ENCODE results near the gene TNFRSF8.

TNFRSF8 gene

DNA sequence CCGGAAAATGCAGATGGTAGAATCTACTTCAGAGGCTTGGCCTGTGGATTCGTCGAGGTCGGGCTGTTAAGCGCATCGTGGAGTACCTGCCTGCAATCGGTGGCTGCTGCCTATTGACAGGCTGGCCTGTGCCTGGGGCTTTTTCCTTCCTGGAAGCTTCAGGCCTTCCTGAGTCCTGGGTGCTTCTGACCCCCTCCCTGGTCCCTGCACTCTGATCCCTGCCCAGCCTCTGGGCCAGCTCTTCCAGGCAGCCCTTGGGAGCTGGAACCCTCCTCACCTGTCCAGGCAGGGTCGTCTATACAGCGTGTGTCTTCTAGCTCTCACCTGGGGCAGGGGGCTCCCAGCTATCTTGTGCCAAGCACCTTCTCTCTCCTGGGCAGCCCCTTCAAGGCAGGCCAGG, 63.7 kb downstream of the TNFRSF8 start:
- no peak for DNase-seq (ENCODE audit: low read depth)
- Histone ChIP-seq H3K9me3 (ENCODE audit: control insufficient read depth, low read length) (no peaks in the 10 kb centered on the region), H3K4me3 (ENCODE audit: low read length) (no peak overlapping the region), H3K4me1 (ENCODE audit: control insufficient read depth, insufficient read depth, low read length) (peaks cover 25% of the 10 kb centered on the region), H3K36me3 (ENCODE audit: control insufficient read depth, insufficient read depth, low read length, severe bottlenecking) (no peaks in the 10 kb centered on the region), H3K27me3 (replicated peaks; ENCODE audit: control insufficient read depth, insufficient read depth, low read length) (peaks cover 4% of the 10 kb centered on the region), H3K9ac (ENCODE audit: low read length) (no peak overlapping the region)

DNA sequence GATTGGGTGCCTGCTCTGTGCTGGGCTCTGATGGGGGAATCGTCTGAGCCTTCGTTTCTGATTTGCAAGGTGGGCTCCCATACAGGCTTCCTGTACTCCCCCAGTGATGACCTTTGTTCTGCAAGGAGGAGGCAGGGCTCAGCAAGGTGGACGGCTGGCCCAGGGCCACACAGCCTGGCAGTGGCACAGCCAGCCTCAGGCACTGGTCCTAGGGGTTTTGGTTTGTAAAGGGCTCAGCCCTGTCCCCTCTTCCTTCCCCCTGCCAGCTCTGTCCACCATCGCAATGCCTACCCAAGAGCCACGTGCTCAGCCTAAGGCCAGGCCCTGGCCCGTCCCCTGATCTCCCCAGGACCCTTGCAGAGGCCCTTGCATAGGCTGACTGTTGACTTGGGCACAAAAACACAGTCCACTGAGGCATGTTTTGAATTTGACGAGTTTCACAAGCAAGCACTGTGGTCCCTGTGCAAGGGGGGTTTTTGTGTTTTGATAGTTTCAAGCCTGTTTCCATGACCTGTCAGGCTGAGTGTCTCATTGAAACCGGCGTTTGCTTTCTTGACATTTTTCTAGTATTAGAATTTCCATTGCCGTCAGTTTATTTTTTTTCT, 64.2 kb downstream of the TNFRSF8 start:
- peaks cover 30% of the 10 kb centered on the region for H3K4me1 ChIP-seq (ENCODE audit: control insufficient read depth, insufficient read depth, low read length)
- DNase-seq (ENCODE audit: low read depth), result no peak
- no peaks in the 10 kb centered on the region for H3K36me3 ChIP-seq (ENCODE audit: control insufficient read depth, insufficient read depth, low read length, severe bottlenecking)
- H3K9ac ChIP-seq (ENCODE audit: low read length), result no peak overlapping the region
- H3K4me3 ChIP-seq (ENCODE audit: low read length), result no peak overlapping the region
- peaks cover 4% of the 10 kb centered on the region for H3K27me3 ChIP-seq (replicated peaks; ENCODE audit: control insufficient read depth, insufficient read depth, low read length)
- H3K9me3 ChIP-seq (ENCODE audit: control insufficient read depth, low read length), result no peaks in the 10 kb centered on the region

DNA sequence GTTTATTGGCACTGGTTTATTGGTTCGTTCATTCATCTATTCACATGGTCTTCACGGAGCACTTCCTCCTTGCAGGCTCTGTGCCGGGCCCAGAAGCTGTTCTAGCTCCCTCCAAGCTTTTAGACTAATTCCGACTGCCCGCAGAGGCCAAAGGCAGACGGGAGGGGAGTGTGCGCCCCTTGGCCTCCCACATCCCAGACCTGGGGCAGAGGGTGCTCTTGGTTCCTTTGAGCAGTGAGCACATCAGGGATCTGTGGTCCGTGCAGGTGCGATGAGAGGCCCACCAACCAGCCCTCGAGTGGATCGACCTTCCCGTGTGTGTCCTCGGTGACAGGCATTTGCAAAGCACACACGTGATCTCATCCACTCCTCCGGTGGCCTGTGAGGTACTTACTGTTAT, 65.0 kb downstream of the TNFRSF8 start:
- H3K9me3 ChIP-seq (ENCODE audit: control insufficient read depth, low read length), result no peaks in the 10 kb centered on the region
- H3K27me3 ChIP-seq (replicated peaks; ENCODE audit: control insufficient read depth, insufficient read depth, low read length), result peaks cover 4% of the 10 kb centered on the region
- H3K4me3 ChIP-seq (ENCODE audit: low read length), result no peak overlapping the region
- no peaks in the 10 kb centered on the region for H3K36me3 ChIP-seq (ENCODE audit: control insufficient read depth, insufficient read depth, low read length, severe bottlenecking)
- H3K9ac ChIP-seq (ENCODE audit: low read length), result no peak overlapping the region
- no peak for DNase-seq (ENCODE audit: low read depth)
- H3K4me1 ChIP-seq (ENCODE audit: control insufficient read depth, insufficient read depth, low read length), result peaks cover 39% of the 10 kb centered on the region

DNA sequence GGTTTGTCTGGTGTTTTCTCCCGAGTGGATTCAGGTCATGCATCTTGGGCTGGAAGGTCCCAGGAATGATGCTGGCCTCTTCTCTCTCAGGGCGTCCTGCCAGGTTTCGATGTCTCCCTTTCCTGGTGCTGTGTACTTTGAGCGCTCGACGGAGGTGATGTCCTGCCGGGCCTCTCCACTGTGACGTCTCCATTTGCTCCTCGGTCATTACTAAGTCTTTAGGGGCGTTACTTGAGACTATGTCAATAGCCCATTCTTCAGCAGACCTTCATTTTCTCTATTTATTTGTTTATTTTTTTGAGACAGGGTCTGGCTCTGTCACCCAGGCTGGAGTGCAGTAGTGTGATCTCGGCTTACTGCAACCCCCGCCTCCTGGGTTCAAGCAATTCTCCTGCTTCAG, 66.5 kb downstream of the TNFRSF8 start:
- no peak for DNase-seq (ENCODE audit: low read depth)
- H3K4me3 ChIP-seq (ENCODE audit: low read length), result no peak overlapping the region

DNA sequence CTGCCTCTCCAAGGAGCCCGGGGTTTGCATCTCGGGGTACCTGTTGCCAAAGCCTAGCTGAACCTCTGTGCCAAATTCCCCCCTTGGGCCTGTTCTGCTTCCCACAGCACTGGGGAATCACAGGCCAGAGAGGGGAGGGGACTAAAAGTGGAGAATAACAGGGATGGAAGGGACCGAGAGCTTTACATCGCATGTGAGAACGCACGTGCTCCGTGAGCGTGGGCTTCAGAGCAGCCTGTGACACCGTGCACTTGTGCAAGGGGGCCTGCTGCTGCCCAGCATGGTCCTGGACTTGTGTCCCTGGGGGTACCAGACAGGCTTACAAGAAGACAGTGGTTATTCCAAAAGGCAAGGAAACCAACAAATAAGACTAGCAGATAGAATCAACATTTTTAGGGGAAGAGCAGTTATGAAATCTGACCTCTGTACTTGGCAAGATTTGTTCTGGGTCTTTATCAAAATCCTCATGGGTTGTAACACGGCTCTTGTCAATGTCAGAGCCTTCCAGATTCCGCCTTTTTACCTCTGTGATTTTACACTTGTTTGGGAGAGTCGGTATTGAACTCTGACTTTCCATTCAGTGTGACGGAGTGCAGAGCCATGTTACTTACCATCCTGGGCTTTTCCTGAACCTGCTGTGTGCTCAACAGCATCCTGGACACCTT, 67.5 kb downstream of the TNFRSF8 start:
- DNase-seq (ENCODE audit: low read depth), result no peak
- Histone ChIP-seq H3K27me3 (replicated peaks; ENCODE audit: control insufficient read depth, insufficient read depth, low read length) (no peaks in the 10 kb centered on the region), H3K9ac (ENCODE audit: low read length) (peak overlapping the region; percentile 46), H3K4me3 (ENCODE audit: low read length) (no peak overlapping the region), H3K36me3 (ENCODE audit: control insufficient read depth, insufficient read depth, low read length, severe bottlenecking) (no peaks in the 10 kb centered on the region), H3K9me3 (ENCODE audit: control insufficient read depth, low read length) (no peaks in the 10 kb centered on the region), H3K4me1 (ENCODE audit: control insufficient read depth, insufficient read depth, low read length) (peaks cover 35% of the 10 kb centered on the region)

More for the DNA sequence above, 66.5 kb downstream of the TNFRSF8 start:
- no peak overlapping the region for H3K9ac ChIP-seq (ENCODE audit: low read length)
- H3K9me3 ChIP-seq (ENCODE audit: control insufficient read depth, low read length), result no peaks in the 10 kb centered on the region
- H3K27me3 ChIP-seq (replicated peaks; ENCODE audit: control insufficient read depth, insufficient read depth, low read length), result no peaks in the 10 kb centered on the region
- H3K36me3 ChIP-seq (ENCODE audit: control insufficient read depth, insufficient read depth, low read length, severe bottlenecking), result no peaks in the 10 kb centered on the region
- H3K4me1 ChIP-seq (ENCODE audit: control insufficient read depth, insufficient read depth, low read length), result peaks cover 40% of the 10 kb centered on the region

DNA sequence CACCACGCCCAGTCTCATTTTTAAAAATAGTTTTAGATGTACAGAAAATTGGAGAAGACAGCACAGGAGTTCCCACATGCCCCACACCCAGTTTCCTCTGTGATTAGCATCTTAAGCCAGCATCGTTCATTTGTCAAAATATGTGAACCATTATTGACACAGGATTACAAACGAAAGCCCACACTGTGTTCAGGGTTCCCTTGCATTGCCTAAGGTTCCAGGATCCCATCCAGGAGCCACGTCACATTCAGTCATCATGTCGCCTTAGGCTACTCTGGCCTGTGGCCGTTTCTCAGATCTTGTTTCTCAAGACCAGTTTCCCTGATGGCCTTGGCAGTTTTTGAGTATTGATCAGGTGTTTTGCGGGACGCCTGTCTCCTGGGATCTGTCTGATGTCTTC, 69.0 kb downstream of the TNFRSF8 start:
- Histone ChIP-seq H3K4me1 (ENCODE audit: control insufficient read depth, insufficient read depth, low read length) (peaks cover 45% of the 10 kb centered on the region), H3K9me3 (ENCODE audit: control insufficient read depth, low read length) (no peaks in the 10 kb centered on the region), H3K27me3 (replicated peaks; ENCODE audit: control insufficient read depth, insufficient read depth, low read length) (no peaks in the 10 kb centered on the region), H3K4me3 (ENCODE audit: low read length) (no peak overlapping the region), H3K9ac (ENCODE audit: low read length) (no peak overlapping the region), H3K36me3 (ENCODE audit: control insufficient read depth, insufficient read depth, low read length, severe bottlenecking) (no peaks in the 10 kb centered on the region)
- peak; percentile 90 for DNase-seq (ENCODE audit: low read depth)

DNA sequence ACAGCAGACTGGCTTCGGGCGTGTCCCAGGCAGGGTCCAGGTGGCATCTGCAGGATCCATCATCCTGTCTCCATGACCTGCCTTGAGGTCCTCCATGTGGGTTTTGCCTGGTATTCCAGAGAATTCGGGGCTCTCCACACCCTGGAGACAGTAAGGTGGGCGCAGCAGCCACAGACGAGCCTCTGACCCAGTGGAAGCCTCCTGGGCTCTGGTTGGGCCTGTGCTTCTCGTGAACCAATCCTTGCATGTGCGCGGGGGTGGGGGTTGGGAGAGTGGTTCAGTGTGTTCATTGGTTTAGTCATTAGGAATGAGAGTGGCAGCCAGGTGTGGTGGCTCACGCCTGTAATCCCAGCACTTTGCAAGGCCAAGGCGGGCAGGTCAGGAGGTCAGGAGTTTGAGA, 71.6 kb downstream of the TNFRSF8 start:
- no peak for DNase-seq (ENCODE audit: low read depth)
- H3K9me3 ChIP-seq (ENCODE audit: control insufficient read depth, low read length), result no peaks in the 10 kb centered on the region
- no peaks in the 10 kb centered on the region for H3K27me3 ChIP-seq (replicated peaks; ENCODE audit: control insufficient read depth, insufficient read depth, low read length)
- no peak overlapping the region for H3K9ac ChIP-seq (ENCODE audit: low read length)
- H3K4me1 ChIP-seq (ENCODE audit: control insufficient read depth, insufficient read depth, low read length), result peaks cover 47% of the 10 kb centered on the region
- H3K4me3 ChIP-seq (ENCODE audit: low read length), result no peak overlapping the region
- H3K36me3 ChIP-seq (ENCODE audit: control insufficient read depth, insufficient read depth, low read length, severe bottlenecking), result no peaks in the 10 kb centered on the region

DNA sequence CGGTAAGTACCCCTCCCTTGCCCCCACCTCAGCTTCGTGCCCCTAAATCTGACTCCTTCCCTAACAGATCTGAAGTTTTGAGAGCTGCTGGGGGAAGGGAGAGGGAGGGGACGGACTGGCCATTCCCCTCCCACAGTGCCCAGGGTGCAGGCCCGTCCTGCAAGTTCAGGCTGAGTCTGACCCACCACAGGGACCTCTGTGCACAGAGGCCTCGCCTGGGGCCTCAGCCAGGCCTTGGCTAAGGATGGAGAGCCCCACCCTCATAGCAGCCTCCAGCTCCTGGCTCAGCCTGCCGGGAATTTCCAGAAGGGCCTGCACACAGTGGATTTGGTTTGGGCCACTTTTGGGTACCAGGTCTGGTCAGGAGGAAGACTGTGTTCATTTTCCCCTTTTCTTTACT, 72.5 kb downstream of the TNFRSF8 start:
- Histone ChIP-seq H3K9me3 (ENCODE audit: control insufficient read depth, low read length) (no peaks in the 10 kb centered on the region), H3K9ac (ENCODE audit: low read length) (peak overlapping the region; percentile 55), H3K4me1 (ENCODE audit: control insufficient read depth, insufficient read depth, low read length) (peaks cover 41% of the 10 kb centered on the region), H3K4me3 (ENCODE audit: low read length) (no peak overlapping the region), H3K36me3 (ENCODE audit: control insufficient read depth, insufficient read depth, low read length, severe bottlenecking) (no peaks in the 10 kb centered on the region), H3K27me3 (replicated peaks; ENCODE audit: control insufficient read depth, insufficient read depth, low read length) (no peaks in the 10 kb centered on the region)
- DNase-seq (ENCODE audit: low read depth), result peak; percentile 60

DNA sequence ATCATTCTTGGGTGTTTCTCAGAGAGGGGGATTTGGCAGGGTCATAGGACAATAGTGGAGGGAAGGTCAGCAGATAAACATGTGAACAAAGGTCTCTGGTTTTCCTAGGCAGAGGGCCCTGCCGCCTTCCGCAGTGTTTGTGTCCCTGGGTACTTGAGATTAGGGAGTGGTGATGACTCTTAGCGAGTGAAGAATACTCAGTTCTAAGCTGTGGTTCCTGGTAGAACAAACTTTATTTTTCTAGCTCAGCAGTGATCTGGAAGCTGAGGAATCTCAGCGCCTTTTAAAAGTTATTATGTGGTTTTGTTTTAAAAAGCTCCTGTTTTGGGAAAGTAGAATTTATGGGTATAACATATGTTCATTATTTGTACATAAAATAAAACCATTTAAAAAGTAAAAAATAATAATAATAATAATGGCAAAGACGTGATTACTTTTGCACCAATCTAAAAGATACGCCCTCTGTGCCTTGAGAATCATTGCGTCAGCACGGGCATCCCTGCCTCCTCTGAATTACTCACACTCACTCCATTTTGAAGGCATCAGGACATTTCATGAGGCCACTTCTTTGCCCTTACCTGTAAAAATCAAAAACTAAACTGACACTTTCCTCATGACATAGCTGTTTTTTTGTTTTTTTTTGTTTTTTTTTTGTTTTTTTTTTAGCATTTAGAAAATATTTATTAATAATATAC, 74.0 kb downstream of the TNFRSF8 start:
- H3K4me1 ChIP-seq (ENCODE audit: control insufficient read depth, insufficient read depth, low read length), result peaks cover 28% of the 10 kb centered on the region
- no peak overlapping the region for H3K9ac ChIP-seq (ENCODE audit: low read length)
- no peaks in the 10 kb centered on the region for H3K9me3 ChIP-seq (ENCODE audit: control insufficient read depth, low read length)
- no peaks in the 10 kb centered on the region for H3K27me3 ChIP-seq (replicated peaks; ENCODE audit: control insufficient read depth, insufficient read depth, low read length)
- no peak overlapping the region for H3K4me3 ChIP-seq (ENCODE audit: low read length)
- no peak for DNase-seq (ENCODE audit: low read depth)
- no peaks in the 10 kb centered on the region for H3K36me3 ChIP-seq (ENCODE audit: control insufficient read depth, insufficient read depth, low read length, severe bottlenecking)

DNA sequence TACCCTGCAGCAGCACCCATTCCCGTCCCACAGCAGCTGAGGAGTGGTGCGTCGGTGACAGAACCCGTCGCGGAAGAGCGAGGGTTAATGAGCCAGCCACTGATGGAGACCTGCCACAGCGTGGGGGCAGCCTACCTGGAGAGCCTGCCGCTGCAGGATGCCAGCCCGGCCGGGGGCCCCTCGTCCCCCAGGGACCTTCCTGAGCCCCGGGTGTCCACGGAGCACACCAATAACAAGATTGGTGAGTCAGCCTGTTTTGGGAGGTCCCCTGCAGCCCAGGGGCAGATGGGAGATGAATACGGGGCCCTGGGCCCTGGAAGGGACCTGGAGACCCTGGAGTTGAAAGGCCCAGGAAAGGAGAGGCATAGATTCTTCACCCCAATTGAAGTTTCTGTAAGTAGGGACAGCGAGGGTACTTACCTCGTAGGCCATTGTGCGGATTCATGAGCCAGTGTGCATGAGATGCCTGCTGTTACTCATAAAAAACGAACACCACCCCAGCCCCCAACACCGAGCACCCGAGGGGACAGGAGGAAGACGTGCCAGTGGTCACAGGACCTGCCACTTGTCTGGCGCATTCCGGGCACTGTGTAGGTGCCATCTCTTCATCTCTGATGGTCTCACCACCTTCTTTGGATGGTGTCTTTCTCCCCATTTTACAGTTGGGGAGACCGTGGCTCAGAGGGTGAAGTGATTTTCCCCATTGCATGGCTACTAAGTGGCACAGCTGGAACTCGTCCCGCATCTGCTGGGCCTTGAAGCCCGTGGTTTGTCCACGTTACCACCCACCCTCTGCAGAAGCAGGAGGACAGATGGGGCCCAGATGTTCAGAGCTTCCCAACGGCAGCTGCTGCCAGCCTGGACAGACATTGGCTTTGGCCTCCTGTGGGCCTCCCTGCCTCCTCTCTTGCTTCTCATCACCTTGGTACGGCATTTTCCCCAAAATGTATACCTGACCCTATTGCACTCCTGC, 75.4 kb downstream of the TNFRSF8 start:
- DNase-seq (ENCODE audit: low read depth), result no peak
- Histone ChIP-seq H3K9ac (ENCODE audit: low read length) (no peak overlapping the region), H3K4me1 (ENCODE audit: control insufficient read depth, insufficient read depth, low read length) (peaks cover 26% of the 10 kb centered on the region), H3K9me3 (ENCODE audit: control insufficient read depth, low read length) (no peaks in the 10 kb centered on the region), H3K36me3 (ENCODE audit: control insufficient read depth, insufficient read depth, low read length, severe bottlenecking) (no peaks in the 10 kb centered on the region), H3K4me3 (ENCODE audit: low read length) (no peak overlapping the region), H3K27me3 (replicated peaks; ENCODE audit: control insufficient read depth, insufficient read depth, low read length) (no peaks in the 10 kb centered on the region)

DNA sequence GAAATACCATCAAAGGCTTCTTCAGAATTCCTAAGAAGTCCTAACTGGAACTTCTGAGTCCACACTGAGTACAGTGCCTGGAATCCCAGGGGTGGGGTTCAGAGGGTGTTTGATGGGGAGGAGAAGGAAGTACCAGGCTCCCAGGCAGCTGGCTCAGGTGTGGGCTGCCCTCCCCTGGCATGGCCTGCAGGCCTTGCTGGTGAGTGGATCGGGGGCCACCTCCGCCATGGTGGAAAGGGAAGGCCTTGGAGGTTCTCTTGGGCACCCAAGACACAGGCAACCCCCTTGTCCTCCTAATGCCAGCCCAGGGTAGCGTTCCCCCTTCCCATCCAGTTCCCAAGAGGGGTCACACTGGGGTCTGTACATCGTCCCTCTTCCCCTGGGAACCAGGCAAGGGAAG, 76.9 kb downstream of the TNFRSF8 start:
- Histone ChIP-seq H3K4me1 (ENCODE audit: control insufficient read depth, insufficient read depth, low read length) (peaks cover 33% of the 10 kb centered on the region), H3K9me3 (ENCODE audit: control insufficient read depth, low read length) (no peaks in the 10 kb centered on the region), H3K36me3 (ENCODE audit: control insufficient read depth, insufficient read depth, low read length, severe bottlenecking) (no peaks in the 10 kb centered on the region), H3K9ac (ENCODE audit: low read length) (no peak overlapping the region), H3K4me3 (ENCODE audit: low read length) (no peak overlapping the region), H3K27me3 (replicated peaks; ENCODE audit: control insufficient read depth, insufficient read depth, low read length) (no peaks in the 10 kb centered on the region)
- DNase-seq (ENCODE audit: low read depth), result no peak

Data from adipocyte (in vitro differentiated cells).